Calu3 (cell line): ENCODE measurements around the gene STAP1. TPM values are rescaled to one million over a fixed set of nuclear protein-coding genes. Genes with fewer than 3 reads are reported as not detected.

Experiments
- BruUV-seq: library from RNA; stranded (reverse); fragments of 400-500 nt; replicated peaks from 2 replicates; lab custom pipeline; 2021; lab: Mats Ljungman, UMichigan
- CTCF ChIA-PET: fragments of 300-600 bp; sonication (Branson Sonifier 250); formaldehyde crosslinking; loops from one replicate; lab custom pipeline; 2022; ENCODE audit warnings: antibody characterized with exemption; lab: Charles Lee
- DNase-seq: peaks from one replicate; pipeline ENCODE4 v3.0.0; 2022
- H3K27ac Mint-ChIP-seq: one replicate; pipeline ENCODE4 v1.8.0; 2022; ENCODE audit warnings: mixed read lengths; ENCODE audit not compliant: unreplicated experiment
- H3K27me3 Mint-ChIP-seq: one replicate; pipeline ENCODE4 v1.8.0; 2022; ENCODE audit warnings: mixed read lengths; ENCODE audit not compliant: unreplicated experiment
- H3K36me3 Mint-ChIP-seq: one replicate; pipeline ENCODE4 v1.8.0; 2022; ENCODE audit warnings: mild to moderate bottlenecking, moderate library complexity, mixed read lengths; ENCODE audit not compliant: insufficient read depth, unreplicated experiment
- H3K4me1 Mint-ChIP-seq: one replicate; pipeline ENCODE4 v1.8.0; 2022; ENCODE audit warnings: mild to moderate bottlenecking, low read depth, mixed read lengths; ENCODE audit not compliant: unreplicated experiment
- H3K4me3 Mint-ChIP-seq: one replicate; pipeline ENCODE4 v1.8.0; 2022; ENCODE audit warnings: mild to moderate bottlenecking, low read depth, moderate library complexity, mixed read lengths; ENCODE audit not compliant: unreplicated experiment
- H3K9me3 Mint-ChIP-seq: one replicate; pipeline ENCODE4 v1.8.0; 2022; ENCODE audit warnings: low read depth, mixed read lengths; ENCODE audit not compliant: unreplicated experiment
- CTCF ChIP-seq: fragments of 200-600 bp; IDR thresholded peaks from one replicate; pipeline ENCODE4 v1.8.0; 2022; ENCODE audit warnings: antibody characterized with exemption; ENCODE audit not compliant: unreplicated experiment
- intact Hi-C: fragments of 100-400 bp; cut with micrococcal nuclease; formaldehyde crosslinking; loops from one replicate; pipeline ENCODE4 v1.10.0; 2022; ENCODE audit not compliant: unreplicated experiment
- total RNA-seq: library from RNA; stranded (reverse); gene quantifications from 2 replicates; pipeline ENCODE4 v1.2.3, GENCODE V29; 2022

Gene STAP1
- total RNA-seq, 1 experiment from 2014 or later: not detected

DNA sequence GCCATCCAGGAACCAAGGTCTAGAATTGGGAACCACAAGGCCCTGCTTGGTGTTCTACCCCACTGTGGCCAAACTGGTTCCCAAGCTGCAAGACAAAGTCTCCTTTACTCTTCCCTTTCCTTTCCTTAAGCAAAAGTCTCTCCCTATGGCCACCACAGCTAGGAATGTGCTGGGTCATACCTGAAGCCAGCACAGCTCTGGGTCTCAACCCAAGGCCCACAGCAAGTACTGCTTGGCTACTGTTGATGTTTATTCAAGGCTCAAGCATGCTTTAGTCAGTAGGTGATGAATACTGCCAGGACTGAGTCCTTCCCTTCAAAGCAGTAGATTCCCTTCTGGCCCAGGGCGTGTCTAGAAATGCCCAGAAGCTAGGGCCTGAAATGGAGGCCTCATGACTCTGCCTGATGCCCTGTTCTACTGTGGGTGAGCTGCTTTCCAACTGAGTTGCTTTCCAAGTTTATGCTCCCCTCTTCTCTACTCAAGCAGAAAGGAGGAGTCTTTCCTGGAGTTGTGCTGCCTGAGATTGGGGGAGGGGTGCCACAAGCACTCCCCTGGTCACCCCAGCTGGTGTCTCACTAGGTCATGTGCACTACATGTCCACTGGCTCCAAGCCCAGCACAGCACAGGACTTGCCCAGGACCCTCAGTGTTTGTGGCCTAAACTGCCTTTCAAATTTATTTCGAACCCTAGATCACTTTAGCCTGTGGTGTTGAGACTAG lies 44.9 kb downstream of the STAP1 start:
- CTCF ChIA-PET: no interaction called here
- no TSS peak for BruUV-seq
- DNase-seq: no peak

GRCh38 chr4:67604029-67604381 lies 45.5 kb downstream of the STAP1 start:
- H3K27ac Mint-ChIP-seq: no peak overlapping the region
- no peak for DNase-seq
- H3K36me3 Mint-ChIP-seq: no peaks in the 10 kb centered on the region
- TF ChIP-seq CTCF: no peak
- H3K4me3 Mint-ChIP-seq: no peak overlapping the region
- BruUV-seq: no TSS peak
- intact Hi-C loops: no loop called here
- H3K27me3 Mint-ChIP-seq: no peaks in the 10 kb centered on the region
- H3K4me1 Mint-ChIP-seq: no peaks in the 10 kb centered on the region
- peaks cover 4% of the 10 kb centered on the region for H3K9me3 Mint-ChIP-seq
- CTCF ChIA-PET: no interaction called here

More for the DNA sequence above, 44.9 kb downstream of the STAP1 start:
- intact Hi-C loops: no loop called here
- TF ChIP-seq CTCF: no peak
- Mint-ChIP-seq H3K27me3 (no peaks in the 10 kb centered on the region), H3K4me3 (no peak overlapping the region), H3K4me1 (no peaks in the 10 kb centered on the region), H3K9me3 (peaks cover 4% of the 10 kb centered on the region), H3K36me3 (no peaks in the 10 kb centered on the region), H3K27ac (no peak overlapping the region)

GRCh38 chr4:67604749-67605148 lies 46.2 kb downstream of the STAP1 start:
- no TSS peak for BruUV-seq
- no peak for TF ChIP-seq CTCF
- CTCF ChIA-PET: no interaction called here
- Mint-ChIP-seq H3K4me3 (no peak overlapping the region), H3K27me3 (no peaks in the 10 kb centered on the region), H3K27ac (no peak overlapping the region), H3K4me1 (no peaks in the 10 kb centered on the region), H3K36me3 (no peaks in the 10 kb centered on the region), H3K9me3 (peaks cover 4% of the 10 kb centered on the region)
- intact Hi-C loops: no loop called here
- no peak for DNase-seq

DNA sequence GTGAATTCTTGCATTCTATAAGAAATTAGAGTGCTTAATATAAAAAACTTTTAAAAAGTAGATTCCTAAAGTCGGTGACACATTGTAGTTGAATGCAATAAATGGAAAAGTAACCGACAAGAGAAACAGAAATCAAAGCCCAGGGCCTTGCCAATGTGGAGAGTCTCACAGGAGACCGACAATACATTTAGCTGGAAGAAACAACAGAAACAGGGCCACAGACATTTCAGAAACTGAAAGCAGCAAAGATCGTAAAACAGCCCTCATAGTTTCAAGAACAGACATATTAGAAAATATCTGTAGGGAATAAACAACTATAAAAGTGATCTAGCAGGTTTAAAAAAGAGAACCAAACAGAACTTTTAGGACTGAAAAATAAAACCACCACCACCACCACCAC lies 49.5 kb downstream of the STAP1 start:
- no peaks in the 10 kb centered on the region for H3K27me3 Mint-ChIP-seq
- no peaks in the 10 kb centered on the region for H3K36me3 Mint-ChIP-seq
- no peak overlapping the region for H3K27ac Mint-ChIP-seq
- no peaks in the 10 kb centered on the region for H3K4me1 Mint-ChIP-seq
- H3K4me3 Mint-ChIP-seq: no peak overlapping the region
- BruUV-seq: no TSS peak
- peaks cover 3% of the 10 kb centered on the region for H3K9me3 Mint-ChIP-seq
- DNase-seq: no peak
- CTCF ChIA-PET: no interaction called here
- no peak for TF ChIP-seq CTCF
- intact Hi-C loops: no loop called here
